NCI-H146 treated with DMSO at 0.1 percent for 48 hours (cell line): ENCODE results near the gene GJB6.
"Not testable (repeated sequence)": the region's sequence is repeated elsewhere in the genome, so short reads cannot be mapped to it uniquely, and the experiment has no call there.

Source experiments
- DNase-seq: peaks from one replicate; lab custom pipeline; 2025; ENCODE audit not compliant: unreplicated experiment; lab: John Stamatoyannopoulos, UW

Gene GJB6

GRCh38 chr13:20231839-20232555 lies at the start of gene GJB6:
Gene GJB6, minus strand, starts transcription at chr13:20232319. Its CDS starts 8,839 bp downstream, at chr13:20223480.
- DNase-seq = no peak

- DNase-seq = not testable (repeated sequence)
These were observed 44.8 kb upstream of the GJB6 start for GRCh38 chr13:20276901-20277300.

GRCh38 chr13:20274466-20274865 lies 42.3 kb upstream of the GJB6 start:
- no peak for DNase-seq

GRCh38 chr13:20272588-20273171 lies 40.6 kb upstream of the GJB6 start:
- no peak for DNase-seq

GRCh38 chr13:20272104-20272503 lies 40.0 kb upstream of the GJB6 start:
- DNase-seq = no peak

- no peak for DNase-seq
These were observed 39.3 kb upstream of the GJB6 start for GRCh38 chr13:20271441-20271840.

- no peak for DNase-seq
These were observed 38.2 kb upstream of the GJB6 start for GRCh38 chr13:20270163-20270865.

GRCh38 chr13:20264271-20265018 lies 32.3 kb upstream of the GJB6 start:
- no peak for DNase-seq

GRCh38 chr13:20263393-20264044 lies 31.4 kb upstream of the GJB6 start:
- no peak for DNase-seq

- DNase-seq = no peak
These were observed 26.8 kb upstream of the GJB6 start for GRCh38 chr13:20258963-20259288.

- DNase-seq = no peak
These were observed 26.3 kb upstream of the GJB6 start for GRCh38 chr13:20258208-20258962.

- DNase-seq = no peak
These were observed 22.0 kb upstream of the GJB6 start for GRCh38 chr13:20254076-20254475.

GRCh38 chr13:20249913-20250312 lies 17.8 kb upstream of the GJB6 start:
- no peak for DNase-seq

GRCh38 chr13:20247963-20248362 lies 15.8 kb upstream of the GJB6 start:
- DNase-seq = no peak

- DNase-seq = no peak
These were observed 15.3 kb upstream of the GJB6 start for GRCh38 chr13:20247403-20247802.

GRCh38 chr13:20241593-20241992 lies 9.5 kb upstream of the GJB6 start:
- DNase-seq = no peak

GRCh38 chr13:20239748-20240147 lies 7.6 kb upstream of the GJB6 start:
- DNase-seq = no peak

- no peak for DNase-seq
These were observed 598 bp upstream of the GJB6 start for GRCh38 chr13:20232556-20233277.

- no peak for DNase-seq
These were observed 943 bp downstream of the GJB6 start for GRCh38 chr13:20230913-20231838.
